Measurements from ENCODE around the gene PSMC4. TPM values are rescaled to one million over a fixed set of nuclear protein-coding genes. Genes with fewer than 3 reads are reported as not detected.

PSMC4 gene
- total RNA-seq, 4 donors from 2014 or later, result 78.0 to 92.5 (median 87.7) TPM

Other genes with a start within 250 kb of the PSMC4 start
- not detected for gene CLC, start 233.1 kb upstream of the PSMC4 start, total RNA-seq
- not detected for gene LEUTX, start 192.3 kb upstream of the PSMC4 start, total RNA-seq
- gene DYRK1B, start 137.0 kb upstream of the PSMC4 start, total RNA-seq, result 10 to 100 TPM; 14.8 to 29.0 (median 19.7) TPM
- gene FBL, start 124.8 kb upstream of the PSMC4 start, total RNA-seq, result 100 to 1,000 TPM; 167 to 224 (median 174) TPM
- 100 to 1,000 TPM; 155 to 286 (median 194) TPM for gene FCGBP, start 36.5 kb upstream of the PSMC4 start, total RNA-seq
- 1 to 10 TPM in 2 of 4 donors, under 1 TPM in 2; 0.30 to 4.8 (median 1.4) TPM for gene ZNF546, start 25.9 kb downstream of the PSMC4 start, total RNA-seq
- gene ZNF780B, start 85.1 kb downstream of the PSMC4 start, total RNA-seq, result 1 to 10 TPM; 1.8 to 6.8 (median 4.1) TPM
- gene ZNF780A, start 119.8 kb downstream of the PSMC4 start, total RNA-seq, result 10 to 100 TPM in 2 of 4 donors, 1 to 10 TPM in 2; 5.7 to 14.7 (median 8.7) TPM
- 10 to 100 TPM; 10.2 to 24.8 (median 11.6) TPM for gene MAP3K10, start 220.3 kb downstream of the PSMC4 start, total RNA-seq
- not detected for gene TTC9B, start 247.2 kb downstream of the PSMC4 start, total RNA-seq

Measured in lower leg skin (tissue), 4 donors.